Smooth muscle cell (in vitro differentiated cells): ENCODE results near the gene NIN. TPM values are rescaled to one million over a fixed set of nuclear protein-coding genes. Genes with fewer than 3 reads are reported as not detected.

ENCODE experiments used
- DNase-seq: peaks from one replicate; lab custom pipeline; 2025; ENCODE audit not compliant: unreplicated experiment; lab: John Stamatoyannopoulos, UW
- H2AFZ ChIP-seq: fragments of 200-600 bp; sonication (generic); 2 replicates; pipeline ENCODE4 v1.6.0; 2016; ENCODE audit warnings: antibody characterized with exemption, low read depth, mild to moderate bottlenecking
- H3F3A ChIP-seq: fragments of 200-600 bp; sonication (generic); 2 replicates; pipeline ENCODE4 v1.6.0; 2017; ENCODE audit warnings: antibody characterized with exemption, low read depth
- H3K27ac ChIP-seq: fragments of 200-600 bp; sonication (generic); 2 replicates; pipeline ENCODE4 v1.5.1; 2016; ENCODE audit warnings: low read depth, mild to moderate bottlenecking
- H3K27me3 ChIP-seq: fragments of 200-600 bp; sonication (generic); 2 replicates; pipeline ENCODE4 v1.6.1; 2016; ENCODE audit warnings: low read depth, mild to moderate bottlenecking
- H3K36me3 ChIP-seq: fragments of 200-600 bp; sonication (generic); 2 replicates; pipeline ENCODE4 v1.5.1; 2016; ENCODE audit warnings: low read depth
- H3K4me1 ChIP-seq: fragments of 200-600 bp; sonication (generic); 2 replicates; pipeline ENCODE4 v1.5.1; 2016; ENCODE audit warnings: low read depth
- H3K4me2 ChIP-seq: fragments of 200-600 bp; sonication (generic); 2 replicates; pipeline ENCODE4 v1.6.0; 2016; ENCODE audit warnings: mild to moderate bottlenecking
- H3K4me3 ChIP-seq: fragments of 200-600 bp; sonication (generic); 2 replicates; pipeline ENCODE4 v1.5.1; 2016; ENCODE audit warnings: mild to moderate bottlenecking
- H3K79me2 ChIP-seq: fragments of 200-600 bp; sonication (generic); 2 replicates; pipeline ENCODE4 v1.6.0; 2016; ENCODE audit warnings: low read depth, mild to moderate bottlenecking
- H3K9ac ChIP-seq: fragments of 200-600 bp; sonication (generic); 2 replicates; pipeline ENCODE4 v1.6.0; 2016; ENCODE audit warnings: low read depth
- H3K9me3 ChIP-seq: fragments of 200-600 bp; sonication (generic); replicated peaks from 2 replicates; pipeline ENCODE4 v1.5.1; 2016; ENCODE audit warnings: low read depth
- H4K20me1 ChIP-seq: fragments of 200-600 bp; sonication (generic); 2 replicates; pipeline ENCODE4 v1.6.0; 2016; ENCODE audit warnings: low read depth
- WGBS: methylation state at CpG from one replicate; pipeline ENCODE4 v1.1.7; 2016; ENCODE audit warnings: low lambda C conversion rate; 5-methylcytosine and 5-hydroxymethylcytosine counted together
- polyA plus RNA-seq: library from polyadenylated mRNA; unstranded; fragments of >200 nt; fragmentation: Nextera tagmentation; extraction: Ambion mirVana; gene quantifications from 2 replicates; pipeline ENCODE4 v1.2.1, GENCODE V29; 2016
- total RNA-seq: library from RNA; depleted of rRNA; stranded (reverse); fragments of >200 nt; gene quantifications from 2 replicates; pipeline ENCODE4 v1.2.3, GENCODE V29; 2014
- TF ChIP-seq, protein P1 (sequence below): fragments of 200-600 bp; sonication (generic); IDR thresholded peaks from 2 replicates; pipeline ENCODE4 v1.5.1; 2017; ENCODE audit warnings: borderline replicate concordance, mild to moderate bottlenecking, antibody characterized with exemption; ENCODE audit not compliant: insufficient read depth, poor library complexity, severe bottlenecking

NIN gene
- total and polyA plus RNA-seq, 2 experiments from 2014 or later, result 7.5 to 14.9 TPM

DNA sequence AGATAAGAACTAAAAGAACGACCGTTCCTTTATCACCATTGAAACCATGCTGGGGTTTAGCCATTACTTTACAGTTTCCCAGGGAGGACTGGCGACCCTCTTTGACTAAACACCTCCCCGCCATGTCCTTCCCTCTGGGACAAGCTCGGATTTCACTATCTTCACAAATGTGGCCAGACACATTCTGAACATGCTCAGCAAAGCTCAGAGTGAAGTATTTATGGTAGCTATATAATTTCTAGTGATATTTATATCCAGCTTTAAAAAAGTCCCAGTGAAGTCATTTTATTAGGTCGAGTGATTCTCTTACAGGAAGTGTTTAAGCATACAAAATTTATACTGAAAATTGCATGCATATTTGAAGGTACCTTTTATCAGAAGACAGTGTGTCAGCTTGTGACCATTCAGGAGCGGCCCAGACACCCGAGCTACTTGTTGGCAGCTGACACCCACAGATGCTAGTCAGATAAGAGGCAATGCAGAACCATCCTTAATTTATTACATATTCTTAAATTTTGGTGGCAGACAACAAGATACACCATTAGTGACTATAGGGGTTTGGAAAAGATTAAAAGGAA lies 36.8 kb downstream of the NIN start:
- H3K4me2 ChIP-seq, result peak overlapping the region; percentile 61
- H3K27me3 ChIP-seq, result no peaks in the 10 kb centered on the region
- H3K9ac ChIP-seq, result peak overlapping the region; percentile 2
- no peak overlapping the region for H2AFZ ChIP-seq
- peaks cover 16% of the 10 kb centered on the region for H3F3A ChIP-seq
- H3K36me3 ChIP-seq, result no peaks in the 10 kb centered on the region
- peaks cover 41% of the 10 kb centered on the region for H3K4me1 ChIP-seq
- no peaks in the 10 kb centered on the region for H4K20me1 ChIP-seq
- TF ChIP-seq, protein P1, sequence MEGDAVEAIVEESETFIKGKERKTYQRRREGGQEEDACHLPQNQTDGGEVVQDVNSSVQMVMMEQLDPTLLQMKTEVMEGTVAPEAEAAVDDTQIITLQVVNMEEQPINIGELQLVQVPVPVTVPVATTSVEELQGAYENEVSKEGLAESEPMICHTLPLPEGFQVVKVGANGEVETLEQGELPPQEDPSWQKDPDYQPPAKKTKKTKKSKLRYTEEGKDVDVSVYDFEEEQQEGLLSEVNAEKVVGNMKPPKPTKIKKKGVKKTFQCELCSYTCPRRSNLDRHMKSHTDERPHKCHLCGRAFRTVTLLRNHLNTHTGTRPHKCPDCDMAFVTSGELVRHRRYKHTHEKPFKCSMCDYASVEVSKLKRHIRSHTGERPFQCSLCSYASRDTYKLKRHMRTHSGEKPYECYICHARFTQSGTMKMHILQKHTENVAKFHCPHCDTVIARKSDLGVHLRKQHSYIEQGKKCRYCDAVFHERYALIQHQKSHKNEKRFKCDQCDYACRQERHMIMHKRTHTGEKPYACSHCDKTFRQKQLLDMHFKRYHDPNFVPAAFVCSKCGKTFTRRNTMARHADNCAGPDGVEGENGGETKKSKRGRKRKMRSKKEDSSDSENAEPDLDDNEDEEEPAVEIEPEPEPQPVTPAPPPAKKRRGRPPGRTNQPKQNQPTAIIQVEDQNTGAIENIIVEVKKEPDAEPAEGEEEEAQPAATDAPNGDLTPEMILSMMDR, result no peak
- peak overlapping the region; percentile 36 for H3K27ac ChIP-seq
- H3K9me3 ChIP-seq, result no peaks in the 10 kb centered on the region
- H3K79me2 ChIP-seq, result peaks cover 6% of the 10 kb centered on the region
- no peak for DNase-seq
- 33% methylated on average over 8 of the region's 8 CpGs for WGBS
- H3K4me3 ChIP-seq, result no peak overlapping the region

GRCh38 chr14:50792634-50793068 lies 38.3 kb downstream of the NIN start:
- TF ChIP-seq, protein P1, result no peak
- Histone ChIP-seq H2AFZ (no peak overlapping the region), H3K79me2 (peaks cover 6% of the 10 kb centered on the region), H4K20me1 (no peaks in the 10 kb centered on the region), H3K9ac (no peak overlapping the region), H3K36me3 (no peaks in the 10 kb centered on the region), H3K9me3 (no peaks in the 10 kb centered on the region), H3F3A (peaks cover 16% of the 10 kb centered on the region), H3K27ac (no peak overlapping the region), H3K4me3 (no peak overlapping the region), H3K4me2 (peak overlapping the region; percentile 30), H3K27me3 (no peaks in the 10 kb centered on the region), H3K4me1 (peaks cover 32% of the 10 kb centered on the region)
- 85% methylated on average over 14 of the region's 14 CpGs for WGBS
- DNase-seq, result no peak

DNA sequence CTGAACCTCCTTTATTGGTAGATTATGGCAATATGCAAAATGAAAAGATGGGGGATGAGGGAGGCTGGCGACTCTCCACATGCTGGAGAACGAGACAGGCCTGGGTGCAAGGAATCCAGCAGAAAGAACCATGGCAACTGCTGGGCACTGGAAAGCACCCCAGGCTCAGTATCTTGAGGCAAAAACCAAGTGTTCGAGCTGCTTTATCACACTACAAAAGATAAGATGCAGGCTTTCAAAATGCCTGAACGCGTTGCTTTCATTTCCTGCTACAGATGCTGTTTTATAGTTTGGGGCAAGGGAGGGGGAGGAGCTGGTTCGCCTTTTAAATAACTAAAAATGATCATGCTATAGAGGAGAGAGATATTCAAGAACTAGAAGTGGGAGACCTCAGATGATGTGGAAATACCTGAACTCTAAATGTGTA lies 38.9 kb downstream of the NIN start:
- H3K27me3 ChIP-seq, result no peaks in the 10 kb centered on the region
- H3K9ac ChIP-seq, result no peak overlapping the region
- peak overlapping the region; percentile 51 for H3K27ac ChIP-seq
- no peak overlapping the region for H3K4me3 ChIP-seq
- H2AFZ ChIP-seq, result no peak overlapping the region
- TF ChIP-seq, protein P1, result no peak
- H3K36me3 ChIP-seq, result no peaks in the 10 kb centered on the region
- peak overlapping the region; percentile 30 for H3K4me2 ChIP-seq
- H4K20me1 ChIP-seq, result no peaks in the 10 kb centered on the region
- no peak for DNase-seq
- H3K9me3 ChIP-seq, result no peaks in the 10 kb centered on the region
- H3F3A ChIP-seq, result peaks cover 16% of the 10 kb centered on the region
- peaks cover 6% of the 10 kb centered on the region for H3K79me2 ChIP-seq
- 34% methylated on average over 6 of the region's 6 CpGs for WGBS
- peaks cover 31% of the 10 kb centered on the region for H3K4me1 ChIP-seq

- no peak overlapping the region for H3K9ac ChIP-seq
- peak overlapping the region; percentile 30 for H3K4me2 ChIP-seq
- H3K36me3 ChIP-seq, result no peaks in the 10 kb centered on the region
- H3K4me1 ChIP-seq, result peaks cover 29% of the 10 kb centered on the region
- no peak for DNase-seq
- H3F3A ChIP-seq, result peaks cover 16% of the 10 kb centered on the region
- WGBS, result 88% methylated on average over 3 of the region's 3 CpGs
- no peak overlapping the region for H3K4me3 ChIP-seq
- H3K27ac ChIP-seq, result peak overlapping the region; percentile 51
- H3K27me3 ChIP-seq, result no peaks in the 10 kb centered on the region
- peaks cover 6% of the 10 kb centered on the region for H3K79me2 ChIP-seq
- H3K9me3 ChIP-seq, result no peaks in the 10 kb centered on the region
- TF ChIP-seq, protein P1, result no peak
- H2AFZ ChIP-seq, result no peak overlapping the region
- no peaks in the 10 kb centered on the region for H4K20me1 ChIP-seq
Observed at GRCh38 chr14:50791201-50791600, 39.8 kb downstream of the NIN start.
